Mammary epithelial cell (primary cell): ENCODE results near the gene CFI.

Experiments used
- EZH2 ChIP-seq: IDR thresholded peaks from 2 replicates; pipeline ENCODE4 v1.6.1; 2012; ENCODE audit warnings: low read length, inconsistent platforms, borderline replicate concordance
- TF ChIP-seq, protein P1 (sequence below), 2 donors: IDR thresholded peaks in 1 of 2; conservative IDR thresholded peaks in 1 of 2; 2 replicates each; pipeline ENCODE4 v1.5.1; 2011 to 2012; ENCODE audit warnings: inconsistent platforms in 2 of 2, low read length in 2 of 2, mild to moderate bottlenecking in 2 of 2, control low read depth in 1 of 2, low read depth in 1 of 2; ENCODE audit not compliant: insufficient read depth in 1 of 2; ENCODE audit errors: extremely low read depth in 1 of 2

GRCh38 chr4:109719604-109720003, 82.2 kb downstream of the CFI start:
- TF ChIP-seq, protein P1, sequence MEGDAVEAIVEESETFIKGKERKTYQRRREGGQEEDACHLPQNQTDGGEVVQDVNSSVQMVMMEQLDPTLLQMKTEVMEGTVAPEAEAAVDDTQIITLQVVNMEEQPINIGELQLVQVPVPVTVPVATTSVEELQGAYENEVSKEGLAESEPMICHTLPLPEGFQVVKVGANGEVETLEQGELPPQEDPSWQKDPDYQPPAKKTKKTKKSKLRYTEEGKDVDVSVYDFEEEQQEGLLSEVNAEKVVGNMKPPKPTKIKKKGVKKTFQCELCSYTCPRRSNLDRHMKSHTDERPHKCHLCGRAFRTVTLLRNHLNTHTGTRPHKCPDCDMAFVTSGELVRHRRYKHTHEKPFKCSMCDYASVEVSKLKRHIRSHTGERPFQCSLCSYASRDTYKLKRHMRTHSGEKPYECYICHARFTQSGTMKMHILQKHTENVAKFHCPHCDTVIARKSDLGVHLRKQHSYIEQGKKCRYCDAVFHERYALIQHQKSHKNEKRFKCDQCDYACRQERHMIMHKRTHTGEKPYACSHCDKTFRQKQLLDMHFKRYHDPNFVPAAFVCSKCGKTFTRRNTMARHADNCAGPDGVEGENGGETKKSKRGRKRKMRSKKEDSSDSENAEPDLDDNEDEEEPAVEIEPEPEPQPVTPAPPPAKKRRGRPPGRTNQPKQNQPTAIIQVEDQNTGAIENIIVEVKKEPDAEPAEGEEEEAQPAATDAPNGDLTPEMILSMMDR (conservative IDR thresholded peaks at IDR 0.05 in 1 of 2, IDR thresholded peaks at IDR 0.05 in 1 of 2; ENCODE audit: extremely low read depth in 1 of 2, insufficient read depth in 1 of 2, low read depth in 1 of 2, low read length in 2 of 2): no peak
- no peak for TF ChIP-seq EZH2
